H4 (cell line): Measurements from ENCODE around the gene SNX21. TPM values are rescaled to one million over a fixed set of nuclear protein-coding genes. Genes with fewer than 3 reads are reported as not detected.
"Not testable (repeated sequence)": the region's sequence is repeated elsewhere in the genome, so short reads cannot be mapped to it uniquely, and the experiment has no call there.

Experiments used
- DNase-seq: peaks from one replicate; pipeline ENCODE4 v3.0.0-alpha.2; 2015; ENCODE audit warnings: low spot score
- total RNA-seq: library from RNA; depleted of rRNA; stranded (reverse); fragments of >200 nt; shearing (Covaris generic); gene quantifications from 2 replicates; pipeline ENCODE4 v1.2.3, GENCODE V29; 2014; rRNA removed

The SNX21 gene
- total RNA-seq = 17.1 and 22.3 TPM in 2 replicates

DNA sequence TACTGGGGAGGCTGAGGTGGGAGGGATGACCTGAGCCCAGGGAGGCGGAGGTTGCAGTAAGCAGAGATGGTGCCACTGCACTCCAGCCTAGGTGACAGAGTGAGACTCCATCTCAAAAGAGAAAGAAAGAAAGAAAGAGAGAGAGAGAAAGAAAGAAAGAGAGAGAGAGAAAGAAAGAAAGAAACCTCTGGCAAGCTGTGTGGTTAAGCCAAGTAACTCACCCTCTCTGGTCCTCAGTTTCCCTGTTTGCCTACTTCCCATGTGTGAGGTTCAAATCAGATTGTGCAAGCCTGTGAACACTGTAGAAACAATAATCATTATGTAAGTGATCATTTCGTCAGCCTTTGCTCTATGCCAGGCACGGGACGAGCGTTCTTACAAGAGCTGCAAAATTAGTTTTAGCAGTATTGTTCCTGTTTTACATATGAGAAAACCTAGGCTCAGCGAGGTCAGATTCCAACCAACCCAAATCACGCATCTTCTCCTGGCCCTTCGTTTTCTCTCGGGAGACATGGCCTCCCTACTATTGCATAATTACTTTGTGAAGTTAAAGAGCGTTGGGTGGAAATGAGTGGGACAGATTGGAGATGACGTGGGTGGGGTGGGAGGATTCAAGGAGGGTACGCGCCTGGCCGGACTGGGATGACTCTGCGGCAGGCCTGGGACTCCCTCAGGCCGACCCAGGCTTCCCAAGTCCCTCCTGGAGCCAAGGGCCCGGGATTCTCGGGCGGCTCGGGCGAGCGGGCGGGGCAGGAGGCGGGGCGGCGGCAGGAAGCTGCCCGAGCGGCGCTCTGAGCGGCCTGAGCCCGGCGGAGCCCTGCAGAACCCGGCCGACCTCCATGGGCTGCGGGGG is at the start of gene SNX21:
SNX21 (plus strand) TSS at position 770 of the 853 bp plus-strand sequence. CDS start 121 bp downstream, outside the sequence.
- DNase-seq = peak; percentile 76

DNA sequence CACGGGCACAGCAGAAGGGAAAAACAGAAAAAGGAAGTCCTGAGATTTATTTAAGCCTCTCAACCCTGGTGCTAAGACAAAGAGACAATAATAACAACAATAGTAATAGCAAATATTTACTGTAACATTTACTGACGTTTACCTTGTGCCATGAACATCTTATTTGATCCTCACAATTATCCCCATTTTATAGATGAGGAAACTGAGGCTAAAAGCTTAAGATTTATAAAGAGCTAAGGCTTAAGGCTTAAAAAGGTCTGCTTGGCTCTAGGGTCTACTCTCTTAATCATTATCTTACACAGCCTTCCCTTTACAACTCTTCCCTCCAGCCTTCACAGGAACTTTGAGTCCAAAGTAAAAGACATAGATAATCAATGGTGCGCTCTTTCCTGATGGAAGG is 45.2 kb upstream of the SNX21 start:
- no peak for DNase-seq

- DNase-seq = no peak
These were observed 41.1 kb upstream of the SNX21 start for GRCh38 chr20:45792317-45793118.

GRCh38 chr20:45796337-45797065 is 37.1 kb upstream of the SNX21 start:
- no peak for DNase-seq

DNA sequence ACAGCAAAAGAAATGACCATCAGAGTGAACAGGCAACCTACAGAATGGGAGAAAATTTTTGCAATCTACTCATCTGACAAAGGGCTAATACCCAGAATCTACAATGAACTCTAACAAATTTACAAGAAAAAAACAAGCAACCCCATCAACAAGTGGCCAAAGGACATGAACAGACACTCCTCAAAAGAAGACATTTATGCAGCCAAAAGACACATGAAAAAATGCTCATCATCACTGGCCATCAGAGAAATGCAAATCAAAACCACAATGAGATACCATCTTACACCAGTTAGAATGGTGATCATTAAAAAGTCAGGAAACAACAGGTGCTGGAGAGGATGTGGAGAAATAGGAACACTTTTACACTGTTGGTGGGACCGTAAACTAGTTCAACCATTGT is 36.1 kb upstream of the SNX21 start:
- DNase-seq = not testable (repeated sequence)

DNA sequence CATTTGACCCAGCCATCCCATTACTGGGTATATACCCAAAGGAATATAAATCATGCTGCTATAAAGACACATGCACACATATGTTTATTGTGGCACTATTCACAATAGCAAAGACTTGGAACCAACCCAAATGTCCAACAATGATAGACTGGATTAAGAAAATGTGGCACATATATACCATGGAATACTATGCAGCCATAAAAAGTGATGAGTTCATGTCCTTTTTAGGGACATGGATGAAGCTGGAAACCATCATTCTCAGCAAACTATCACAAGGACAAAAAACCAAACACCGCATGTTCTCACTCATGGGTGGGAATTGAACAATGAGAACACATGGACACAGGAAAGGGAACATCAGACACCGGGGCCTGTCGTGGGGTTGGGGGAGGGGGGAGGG is 35.6 kb upstream of the SNX21 start:
- not testable (repeated sequence) for DNase-seq

DNA sequence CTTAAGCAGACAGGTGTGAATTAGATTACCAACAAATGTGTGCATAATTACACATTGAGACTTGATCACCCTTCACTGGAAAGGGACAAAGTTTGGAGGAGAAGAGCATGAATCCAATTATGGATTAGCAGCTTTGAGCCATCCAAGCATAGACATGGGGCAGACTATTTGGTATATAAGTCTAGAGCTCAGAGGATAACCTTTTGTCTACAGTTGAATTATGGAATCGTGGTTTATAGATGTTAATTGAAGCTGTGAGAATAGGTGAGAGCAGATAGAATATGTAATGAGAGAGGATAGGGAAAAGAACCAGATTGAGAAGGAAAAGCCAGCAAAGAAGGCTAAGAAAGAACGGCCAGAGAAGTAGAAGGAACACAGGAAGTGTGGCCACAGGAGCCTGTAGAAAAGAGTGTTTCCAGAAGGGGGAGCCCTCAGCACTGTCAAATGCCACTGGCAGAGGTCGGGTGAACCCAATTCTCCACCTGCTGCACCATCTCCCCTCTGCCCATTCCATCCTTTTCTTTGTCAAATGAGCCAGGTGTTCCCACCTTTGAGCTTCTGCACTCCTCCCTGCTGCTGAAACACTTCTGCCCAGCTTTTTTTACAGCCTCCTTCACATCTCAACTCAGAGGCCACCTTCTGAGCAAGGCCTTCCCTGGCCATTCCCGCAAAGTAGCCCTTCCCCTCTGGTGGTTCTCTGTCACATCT is 34.5 kb upstream of the SNX21 start:
- no peak for DNase-seq

DNA sequence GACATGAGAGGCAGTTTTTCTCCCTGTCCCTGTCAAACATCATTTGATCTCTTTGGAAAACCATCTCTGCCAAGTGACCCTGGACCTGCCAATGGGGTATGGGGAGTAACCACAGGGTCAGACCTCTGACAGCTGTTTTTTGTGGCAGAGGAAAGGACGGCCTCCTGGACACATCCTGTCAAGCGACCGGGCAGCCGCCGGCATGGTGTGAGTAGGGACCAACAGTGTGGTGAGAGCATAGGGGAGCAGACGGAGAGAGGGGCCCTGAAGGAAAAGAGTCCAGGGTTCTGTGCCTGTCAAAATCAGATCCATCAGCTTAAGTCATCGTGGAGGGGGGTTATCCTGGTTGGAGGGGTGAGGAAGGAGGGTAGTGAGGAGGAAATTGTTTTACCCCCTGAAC is 31.7 kb upstream of the SNX21 start:
- DNase-seq = no peak

- no peak for DNase-seq
These were observed 23.2 kb upstream of the SNX21 start for GRCh38 chr20:45810191-45810970.

- peak; percentile 99 for DNase-seq
These were observed 21.2 kb upstream of the SNX21 start, which contains the start of gene UBE2C for GRCh38 chr20:45812157-45813005. TSS of gene UBE2C (plus strand) at chr20:45812644. CDS start at chr20:45812696, 52 bp downstream.

DNA sequence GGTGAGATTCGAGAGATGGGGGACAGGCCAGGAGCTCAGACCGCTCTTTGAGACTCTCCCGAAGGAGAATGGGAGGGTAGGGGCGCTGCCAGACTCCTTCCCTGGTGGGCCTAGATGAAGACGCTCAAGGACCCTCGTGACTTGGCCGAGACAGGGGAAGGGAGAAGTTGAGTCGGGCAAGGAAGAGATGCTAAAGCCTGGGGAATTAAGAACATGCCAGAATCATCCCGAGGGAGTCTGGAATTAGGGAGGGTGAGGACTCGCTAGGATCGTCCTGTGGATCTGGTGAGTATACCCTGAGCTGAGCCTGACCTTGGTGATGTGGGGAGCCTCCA is 20.6 kb upstream of the SNX21 start:
- no peak for DNase-seq

- DNase-seq = no peak
These were observed 20.1 kb upstream of the SNX21 start for GRCh38 chr20:45813489-45813888.

DNA sequence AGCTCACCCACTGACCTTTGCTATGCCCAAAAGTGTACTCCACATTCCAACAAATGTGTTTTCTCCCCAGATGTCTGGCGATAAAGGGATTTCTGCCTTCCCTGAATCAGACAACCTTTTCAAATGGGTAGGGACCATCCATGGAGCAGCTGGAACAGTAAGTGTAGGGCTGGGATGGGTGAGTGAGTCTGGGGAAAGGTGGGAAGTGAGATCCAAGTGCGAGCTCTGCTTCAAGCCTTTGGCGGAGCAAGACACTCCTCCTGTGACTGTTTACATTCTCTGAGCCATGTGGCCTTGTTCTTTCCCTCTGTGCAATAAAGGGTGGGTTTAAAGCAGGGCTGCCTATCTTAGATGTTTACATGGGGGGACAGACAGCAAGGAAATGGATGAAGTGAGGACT is 19.3 kb upstream of the SNX21 start:
- no peak for DNase-seq

- no peak for DNase-seq
These were observed 16.6 kb upstream of the SNX21 start for GRCh38 chr20:45816951-45817350.

DNA sequence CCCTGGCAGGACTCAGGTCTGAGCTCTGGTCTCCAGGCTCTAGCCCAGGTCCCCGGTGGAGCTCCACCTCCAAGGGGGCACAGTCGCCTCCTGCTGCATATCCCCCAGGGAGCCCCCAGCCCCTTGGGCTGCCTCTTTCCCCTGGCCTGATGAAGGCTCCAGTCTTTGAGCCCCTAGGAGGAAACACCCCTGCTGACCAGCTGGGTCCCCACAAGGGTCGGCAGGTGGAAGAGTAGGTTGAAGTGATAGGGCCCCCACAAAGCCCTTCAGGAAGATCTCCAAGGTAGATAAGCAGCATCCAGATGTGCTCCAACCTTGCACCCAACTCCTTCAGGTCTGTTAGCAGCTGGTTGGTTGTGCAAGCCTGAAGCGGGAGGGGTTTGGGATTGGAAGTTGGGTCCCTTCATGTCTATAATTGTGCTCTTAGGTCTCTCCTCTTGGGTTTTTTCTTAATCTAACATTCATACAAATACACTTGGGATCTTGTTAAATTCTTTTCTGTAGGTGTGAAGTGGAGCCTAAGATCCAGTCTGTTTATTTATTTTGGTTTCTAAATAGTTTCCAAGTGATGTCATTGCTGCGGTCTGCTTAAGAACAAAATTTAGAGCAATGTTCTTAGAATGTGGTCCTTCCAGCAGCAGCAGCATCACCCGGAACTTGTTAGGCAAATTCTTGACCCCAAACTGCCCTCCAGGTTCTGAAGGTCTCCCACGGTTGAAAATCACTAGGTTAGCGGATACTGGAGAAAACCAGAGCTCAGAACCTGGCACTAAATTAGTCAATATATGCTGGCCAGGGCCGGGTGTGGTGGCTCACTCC is 16.0 kb upstream of the SNX21 start:
- DNase-seq = peak; percentile 87

DNA sequence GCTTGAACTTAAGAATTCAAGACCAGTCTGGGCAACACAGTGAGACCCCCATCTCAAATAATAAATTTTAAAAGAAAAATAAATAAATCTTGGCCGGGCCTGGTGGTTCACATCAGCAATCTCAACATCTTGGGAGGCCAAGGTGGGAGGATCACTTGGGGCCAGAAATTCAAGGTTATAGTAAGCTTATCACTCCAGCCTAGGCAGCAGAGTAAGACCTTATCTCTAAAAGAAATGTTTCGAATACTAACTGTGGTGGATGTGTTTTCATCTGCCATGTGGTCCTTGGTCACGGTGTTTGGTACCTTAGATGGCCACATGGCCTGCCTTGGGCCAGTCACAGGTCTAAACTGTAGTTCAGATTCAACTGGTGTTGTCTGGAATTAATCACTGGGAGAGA is 15.4 kb upstream of the SNX21 start:
- no peak for DNase-seq

DNA sequence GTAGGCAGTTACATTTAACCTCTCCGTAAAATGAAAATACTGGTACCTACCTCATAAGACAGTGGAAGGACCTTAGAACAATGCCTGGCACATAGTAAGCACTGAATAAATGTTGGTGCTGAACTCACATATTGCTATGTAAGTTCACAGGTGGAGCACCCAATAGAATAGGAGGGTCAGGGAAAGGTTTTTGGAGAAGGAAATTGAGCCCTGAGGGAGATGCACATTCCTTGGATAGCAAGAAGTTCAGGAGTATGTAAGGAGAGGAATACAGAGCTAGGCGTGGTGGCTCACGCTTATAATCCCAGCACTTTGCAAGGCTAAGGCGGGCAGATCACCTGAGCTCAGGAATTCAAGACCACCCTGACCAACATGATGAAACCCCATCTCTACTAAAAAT is 14.1 kb upstream of the SNX21 start:
- no peak for DNase-seq

GRCh38 chr20:45821947-45822346 is 11.7 kb upstream of the SNX21 start:
- no peak for DNase-seq

DNA sequence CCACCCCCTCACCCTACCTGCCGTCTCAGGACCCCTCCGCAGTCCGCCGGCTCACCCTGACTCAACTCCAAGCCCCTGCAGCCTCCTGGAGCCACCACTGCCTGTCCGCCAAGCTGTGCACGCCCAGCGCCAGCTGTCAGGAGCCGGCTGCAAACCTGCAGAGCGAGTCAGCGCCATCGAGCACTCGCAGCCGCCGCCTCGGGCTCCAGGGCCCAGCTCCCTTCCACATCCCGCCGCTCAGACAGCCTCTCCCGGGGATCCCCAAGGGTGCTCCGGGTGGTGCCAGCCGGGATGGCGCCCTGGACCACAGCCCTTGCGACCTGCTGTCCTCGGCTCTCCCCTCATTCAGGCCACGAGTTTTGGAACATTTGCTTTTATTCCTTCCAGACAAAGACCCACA is 10.7 kb upstream of the SNX21 start:
- DNase-seq = no peak
